Sigmoid colon (tissue), 4 donors: ENCODE results near the gene DNAH14.

Experiments used
- CTCF ChIP-seq, 4 experiments: fragments of 450-650 bp in 3 of 4; fragments of 200-600 bp in 1 of 4; IDR thresholded peaks; one replicate each; pipeline ENCODE4 v1.5.1; 2016 to 2019; ENCODE audit warnings: antibody characterized with exemption in 4 of 4, mild to moderate bottlenecking in 3 of 4, moderate library complexity in 2 of 4
- EP300 ChIP-seq, 4 donors: sonication (generic); formaldehyde crosslinking; IDR thresholded peaks; one replicate each; pipeline ENCODE4 v1.6.1; 2017; ENCODE audit warnings: antibody characterized with exemption in 4 of 4
- POLR2A ChIP-seq, 2 donors: fragments of 450-650 bp; IDR thresholded peaks; one replicate each; pipeline ENCODE4 v1.6.1; 2016; ENCODE audit warnings: antibody characterized with exemption in 2 of 2, mild to moderate bottlenecking in 2 of 2, moderate library complexity in 2 of 2

GRCh38 chr1:225319871-225320270, 390.4 kb downstream of the DNAH14 start:
- no peak for TF ChIP-seq POLR2A (IDR thresholded peaks at IDR 0.05)
- TF ChIP-seq CTCF (IDR thresholded peaks at IDR 0.05): no peak
- no peak for TF ChIP-seq EP300 (IDR thresholded peaks at IDR 0.05)
